Endothelial cell of umbilical vein (primary cell): Measurements from ENCODE around the gene SLFN5. TPM values are rescaled to one million over a fixed set of nuclear protein-coding genes. Genes with fewer than 3 reads are reported as not detected.

Experiments used
- BruUV-seq: library from RNA; stranded (reverse); fragments of 400-500 nt; replicated peaks from 2 replicates; lab custom pipeline; 2021; lab: Mats Ljungman, UMichigan
- CTCF ChIA-PET: fragments of 300-600, 350-600 bp; sonication (Branson Sonifier 250); formaldehyde crosslinking; loops from one replicate; lab custom pipeline; 2021; ENCODE audit warnings: antibody characterized with exemption, inconsistent platforms; lab: Charles Lee
- POLR2A ChIA-PET: fragments of 300-600, 350-600 bp; sonication (Branson Sonifier 250); formaldehyde crosslinking; loops from one replicate; lab custom pipeline; 2021; ENCODE audit warnings: antibody characterized with exemption, inconsistent platforms; lab: Charles Lee
- DNase-seq: peaks from one replicate; pipeline ENCODE4 v3.0.0-alpha.2; 2011; ENCODE audit warnings: low read depth, low spot score
- FAIRE-seq: peaks from 2 replicates; lab custom pipeline; 2011; peaks lifted over from hg19 to GRCh38; lab: Jason Lieb, UNC
- H2AFZ ChIP-seq: 2 replicates; pipeline ENCODE4 v1.6.0; 2012; ENCODE audit warnings: low read depth, low read length, control low read depth, inconsistent platforms
- H3K27ac ChIP-seq: 2 replicates; pipeline ENCODE4 v1.5.1; 2011; ENCODE audit warnings: low read depth, mild to moderate bottlenecking, control low read depth, low read length, moderate library complexity; ENCODE audit not compliant: insufficient read depth
- H3K27me3 ChIP-seq, 2 experiments: 2 replicates each; pipeline versions ENCODE4 v1.6.0 to v1.6.1; 2011; ENCODE audit warnings: low read length in 2 of 2, mixed read lengths in 1 of 2; ENCODE audit not compliant: control insufficient read depth in 2 of 2, insufficient read depth in 2 of 2
- H3K36me3 ChIP-seq, 2 experiments: 2 replicates in 1 of 2; 3 replicates in 1 of 2; pipeline ENCODE4 v1.5.1; 2011; ENCODE audit warnings: low read length in 2 of 2, mild to moderate bottlenecking in 1 of 2, moderate library complexity in 1 of 2; ENCODE audit not compliant: control insufficient read depth in 2 of 2, insufficient read depth in 2 of 2; ENCODE audit errors: extremely low read depth in 1 of 2
- H3K4me1 ChIP-seq: 3 replicates; pipeline ENCODE4 v1.5.1; 2011; ENCODE audit warnings: mild to moderate bottlenecking, low read length; ENCODE audit not compliant: control insufficient read depth, insufficient read depth; ENCODE audit errors: extremely low read depth
- H3K4me2 ChIP-seq: 2 replicates; pipeline ENCODE4 v1.6.1; 2011; ENCODE audit warnings: low read length, control low read depth, mixed read lengths; ENCODE audit not compliant: insufficient read depth
- H3K4me3 ChIP-seq, 3 experiments: fragments of 200-600 bp in 1 of 3; sonication (generic), shearing (Covaris generic) in 1 of 3; replicated peaks in 1 of 3; 2 replicates each; pipeline ENCODE4 v1.5.1; 2011 to 2016; ENCODE audit warnings: control low read depth in 3 of 3, low read length in 3 of 3, mild to moderate bottlenecking in 2 of 3, inconsistent platforms in 1 of 3, low read depth in 1 of 3, moderate library complexity in 1 of 3; ENCODE audit not compliant: insufficient read depth in 1 of 3
- H3K79me2 ChIP-seq: 2 replicates; pipeline ENCODE4 v1.6.0; 2012; ENCODE audit warnings: low read length, inconsistent platforms; ENCODE audit not compliant: control insufficient read depth, insufficient read depth
- H3K9ac ChIP-seq: replicated peaks from 2 replicates; pipeline ENCODE3; 2011; ENCODE audit warnings: low read length, control low read depth; ENCODE audit not compliant: insufficient read depth; ENCODE audit errors: extremely low read depth
- H3K9me1 ChIP-seq: replicated peaks from 3 replicates; pipeline ENCODE4 v1.6.0; 2011; ENCODE audit warnings: mild to moderate bottlenecking, low read length; ENCODE audit not compliant: control insufficient read depth, insufficient read depth; ENCODE audit errors: extremely low read depth
- H3K9me3 ChIP-seq: replicated peaks from 2 replicates; pipeline ENCODE4 v1.5.1; 2012; ENCODE audit warnings: low read length, inconsistent platforms; ENCODE audit not compliant: control insufficient read depth, insufficient read depth
- H4K20me1 ChIP-seq: replicated peaks from 2 replicates; pipeline ENCODE3; 2011; ENCODE audit warnings: mild to moderate bottlenecking, low read length; ENCODE audit not compliant: control insufficient read depth, insufficient read depth; ENCODE audit errors: extremely low read depth
- FOS ChIP-seq: IDR thresholded peaks from 2 replicates; pipeline ENCODE4 v1.6.1; 2011; ENCODE audit warnings: mild to moderate bottlenecking, low read length, moderate library complexity, borderline replicate concordance; ENCODE audit not compliant: insufficient read depth
- GATA2 ChIP-seq: IDR thresholded peaks from 2 replicates; pipeline ENCODE4 v1.7.0; 2011; ENCODE audit warnings: low read depth, mild to moderate bottlenecking, moderate library complexity, mixed read lengths, low read length; ENCODE audit not compliant: insufficient read length, insufficient read depth
- JUN ChIP-seq: IDR thresholded peaks from 2 replicates; pipeline ENCODE4 v1.6.1; 2011; ENCODE audit warnings: borderline replicate concordance, low read depth; ENCODE audit not compliant: insufficient read length, insufficient read depth
- MYC ChIP-seq: IDR thresholded peaks from one replicate; pipeline ENCODE4 v1.6.1; 2011; ENCODE audit warnings: mild to moderate bottlenecking, low read depth, low read length
- POLR2A ChIP-seq: IDR thresholded peaks from 2 replicates; pipeline ENCODE4 v1.6.1; 2012; ENCODE audit warnings: low read depth, mild to moderate bottlenecking, control low read depth, low read length
- dilution Hi-C: fragments of 300-500 bp; cut with MboI; formaldehyde crosslinking; loops from one replicate; pipeline ENCODE4 v1.15.0; 2019; ENCODE audit warnings: low sequenced_read_pairs; ENCODE audit not compliant: extremely low pct_ligation_motif_present
- intact Hi-C: fragments of 100-400 bp; cut with micrococcal nuclease; formaldehyde crosslinking; loops from one replicate; pipeline ENCODE4 v1.10.0; 2022
- polyA plus RNA-seq, 4 experiments: library from polyadenylated mRNA; depleted of rRNA in 3 of 4; stranded (reverse) in 3 of 4; unstranded in 1 of 4; fragments of >200 nt; gene quantifications; 2 replicates each; pipeline versions ENCODE4 v1.2.1 to v1.2.3, GENCODE V29; 2011 to 2012; ENCODE audit warnings: missing spikeins in 1 of 4
- total RNA-seq: library from RNA; stranded (reverse); gene quantifications from 2 replicates; pipeline ENCODE4 v1.2.3, GENCODE V29; 2021
- TF ChIP-seq, protein P1 (sequence below), 2 donors: IDR thresholded peaks; 1 replicate in 1 of 2; 2 replicates in 1 of 2; pipeline ENCODE4 v1.5.1; 2011; ENCODE audit warnings: low read length in 2 of 2, mild to moderate bottlenecking in 2 of 2, moderate library complexity in 2 of 2, control low read depth in 1 of 2, inconsistent platforms in 1 of 2, low read depth in 1 of 2; ENCODE audit not compliant: insufficient read depth in 1 of 2; ENCODE audit errors: extremely low read depth in 1 of 2

SLFN5 gene
- total and polyA plus RNA-seq, 2 donors (not counting 3 experiments of a cell fraction or from before 2014, with no cell fraction given) = 4.5 to 24.2 TPM

DNA sequence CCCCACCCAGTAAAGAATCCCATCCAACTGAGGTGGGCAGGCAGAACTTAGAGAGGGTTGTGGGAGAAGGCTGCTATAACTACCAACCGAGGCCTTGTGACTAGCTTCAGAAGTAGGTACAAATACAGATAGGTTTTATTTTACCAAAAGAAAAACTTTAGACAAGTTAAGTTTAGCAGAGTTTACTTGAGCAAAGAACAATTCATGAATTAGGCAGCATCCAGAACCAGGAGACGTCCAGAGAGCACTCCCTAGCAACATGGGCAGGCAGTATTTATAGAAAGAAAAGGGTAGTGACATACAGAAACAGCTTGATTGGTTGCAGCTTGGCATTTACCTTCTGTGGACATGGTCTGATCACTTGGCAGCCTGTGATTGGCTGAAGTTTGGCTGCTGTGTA is 42.1 kb downstream of the SLFN5 start:
- BruUV-seq = no TSS peak
- CTCF ChIA-PET = interaction anchor here (1.1 to 1.2 kb wide), 2 partner anchors 18 to 28 kb away, joined by 3 to 5 read pairs; no protein-coding TSS in a partner anchor
- Histone ChIP-seq H3K9me1 (no peaks in the 10 kb centered on the region), H3K4me1 (no peaks in the 10 kb centered on the region), H3K4me3 (no peak overlapping the region), H3K36me3 (no peaks in the 10 kb centered on the region), H3K9ac (no peak overlapping the region), H3K27ac (no peak overlapping the region), H3K4me2 (no peak overlapping the region), H3K27me3 (peaks cover 9 to 20% of the 10 kb centered on the region in 2 experiments), H3K9me3 (no peaks in the 10 kb centered on the region), H2AFZ (no peak overlapping the region), H3K79me2 (no peaks in the 10 kb centered on the region), H4K20me1 (no peaks in the 10 kb centered on the region)
- DNase-seq = no peak
- FAIRE-seq = no peak
- intact Hi-C loops = no loop called here
- POLR2A ChIA-PET = no interaction called here
- TF ChIP-seq POLR2A = no peak
- dilution Hi-C loops = no loop called here

DNA sequence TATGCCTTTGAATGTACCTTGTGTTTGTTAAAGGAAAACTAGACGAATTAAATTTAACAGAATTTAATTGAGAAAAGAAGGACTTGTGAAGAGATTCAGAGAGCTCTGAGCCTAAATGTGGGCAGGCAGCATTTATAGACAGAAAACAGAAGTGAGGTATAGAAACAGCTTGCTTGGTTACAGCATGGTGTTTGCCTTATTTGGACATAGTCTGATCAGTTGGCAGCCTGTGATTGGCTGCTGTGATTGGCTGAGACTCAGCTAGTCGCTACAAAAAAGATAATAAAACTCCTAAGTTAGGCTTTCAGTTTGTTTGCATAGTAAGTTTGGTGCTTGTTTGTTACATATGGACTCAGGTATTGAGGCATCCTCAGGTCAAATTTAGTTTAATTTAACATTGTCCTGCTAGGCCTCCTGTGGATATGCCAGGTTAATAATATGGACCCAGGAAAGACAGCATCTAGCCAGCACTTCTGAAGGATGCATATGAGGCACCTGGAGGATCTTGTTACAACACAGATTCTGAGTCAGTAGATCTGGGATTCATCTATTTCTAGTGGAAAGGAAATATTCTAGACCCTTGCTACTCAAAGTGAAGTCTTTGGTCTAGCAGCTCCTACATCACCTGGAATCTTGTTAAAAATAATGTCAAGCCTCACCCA is 43.4 kb downstream of the SLFN5 start:
- Histone ChIP-seq H3K9me3 (no peaks in the 10 kb centered on the region), H3K9me1 (no peaks in the 10 kb centered on the region), H3K79me2 (no peaks in the 10 kb centered on the region), H3K9ac (no peak overlapping the region), H3K4me3 (no peak overlapping the region), H2AFZ (no peak overlapping the region), H3K36me3 (no peaks in the 10 kb centered on the region), H4K20me1 (no peaks in the 10 kb centered on the region), H3K27me3 (peaks cover 9 to 20% of the 10 kb centered on the region in 2 experiments), H3K4me2 (no peak overlapping the region), H3K27ac (no peak overlapping the region), H3K4me1 (no peaks in the 10 kb centered on the region)
- no peak for DNase-seq
- intact Hi-C loops (no loop called here), dilution Hi-C loops (no loop called here)
- ChIA-PET POLR2A (interaction anchor here (1.1 kb wide), 1 partner anchor 44 kb away, joined by 3 read pairs; the partner anchor contains the start of gene SLFN5), CTCF (interaction anchor here (1.4 kb wide), 1 partner anchor 226 kb away, joined by 3 read pairs; no protein-coding TSS in a partner anchor)
- no peak for FAIRE-seq
- no TSS peak for BruUV-seq
- TF ChIP-seq JUN (no peak), MYC (no peak), GATA2 (no peak), FOS (no peak), POLR2A (no peak)
- TF ChIP-seq, protein P1, sequence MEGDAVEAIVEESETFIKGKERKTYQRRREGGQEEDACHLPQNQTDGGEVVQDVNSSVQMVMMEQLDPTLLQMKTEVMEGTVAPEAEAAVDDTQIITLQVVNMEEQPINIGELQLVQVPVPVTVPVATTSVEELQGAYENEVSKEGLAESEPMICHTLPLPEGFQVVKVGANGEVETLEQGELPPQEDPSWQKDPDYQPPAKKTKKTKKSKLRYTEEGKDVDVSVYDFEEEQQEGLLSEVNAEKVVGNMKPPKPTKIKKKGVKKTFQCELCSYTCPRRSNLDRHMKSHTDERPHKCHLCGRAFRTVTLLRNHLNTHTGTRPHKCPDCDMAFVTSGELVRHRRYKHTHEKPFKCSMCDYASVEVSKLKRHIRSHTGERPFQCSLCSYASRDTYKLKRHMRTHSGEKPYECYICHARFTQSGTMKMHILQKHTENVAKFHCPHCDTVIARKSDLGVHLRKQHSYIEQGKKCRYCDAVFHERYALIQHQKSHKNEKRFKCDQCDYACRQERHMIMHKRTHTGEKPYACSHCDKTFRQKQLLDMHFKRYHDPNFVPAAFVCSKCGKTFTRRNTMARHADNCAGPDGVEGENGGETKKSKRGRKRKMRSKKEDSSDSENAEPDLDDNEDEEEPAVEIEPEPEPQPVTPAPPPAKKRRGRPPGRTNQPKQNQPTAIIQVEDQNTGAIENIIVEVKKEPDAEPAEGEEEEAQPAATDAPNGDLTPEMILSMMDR (IDR thresholded peaks at IDR 0.05; ENCODE audit: extremely low read depth in 1 of 2, insufficient read depth in 1 of 2, low read depth in 1 of 2, low read length in 2 of 2) = no peak
